Caco-2 (cell line): ENCODE results near the gene ARPC2. TPM values are rescaled to one million over a fixed set of nuclear protein-coding genes. Genes with fewer than 3 reads are reported as not detected.

Experiments used
- BruUV-seq: library from RNA; stranded (reverse); fragments of 400-500 nt; replicated peaks from 2 replicates; lab custom pipeline; 2021; lab: Mats Ljungman, UMichigan
- CTCF ChIA-PET: fragments of 300-600 bp; sonication (Branson Sonifier 250); formaldehyde crosslinking; loops from one replicate; lab custom pipeline; 2022; ENCODE audit warnings: antibody characterized with exemption; lab: Charles Lee
- POLR2A ChIA-PET: fragments of 300-600 bp; sonication (Branson Sonifier 250); formaldehyde crosslinking; loops from one replicate; lab custom pipeline; 2022; ENCODE audit warnings: antibody characterized with exemption; lab: Charles Lee
- DNase-seq, 2 experiments: peaks; one replicate each; pipeline versions ENCODE4 v3.0.0 to v3.0.0-alpha.2; 2020 to 2022
- H3K27me3 ChIP-seq: replicated peaks from 2 replicates; pipeline ENCODE4 v1.6.0; 2011; ENCODE audit warnings: low read length; ENCODE audit not compliant: control insufficient read depth, insufficient read depth
- H3K36me3 ChIP-seq: 2 replicates; pipeline ENCODE4 v1.5.1; 2011; ENCODE audit warnings: low read length; ENCODE audit not compliant: control insufficient read depth, insufficient read depth
- H3K4me1 ChIP-seq: fragments of 250-450 bp; sonication (Bioruptor Pico); 2 replicates; pipeline ENCODE4 v1.5.1; 2020; ENCODE audit warnings: mild to moderate bottlenecking
- H3K4me3 ChIP-seq: 2 replicates; pipeline ENCODE4 v1.5.1; 2011; ENCODE audit warnings: low read depth, mild to moderate bottlenecking, control low read depth, low read length
- H3K9me3 ChIP-seq: fragments of 250-450 bp; sonication (Bioruptor Pico); 2 replicates; pipeline ENCODE4 v1.5.1; 2020; ENCODE audit warnings: mild to moderate bottlenecking, moderate library complexity
- H3K27ac Mint-ChIP-seq: one replicate; pipeline ENCODE4 v1.8.0; 2022; ENCODE audit warnings: mixed read lengths; ENCODE audit not compliant: unreplicated experiment
- H3K27me3 Mint-ChIP-seq: one replicate; pipeline ENCODE4 v1.8.0; 2022; ENCODE audit warnings: mixed read lengths; ENCODE audit not compliant: insufficient read depth, unreplicated experiment
- H3K36me3 Mint-ChIP-seq: one replicate; pipeline ENCODE4 v1.8.0; 2022; ENCODE audit warnings: mild to moderate bottlenecking, mixed read lengths; ENCODE audit not compliant: insufficient read depth, unreplicated experiment
- H3K4me1 Mint-ChIP-seq: one replicate; pipeline ENCODE4 v1.8.0; 2022; ENCODE audit warnings: low read depth, mixed read lengths; ENCODE audit not compliant: unreplicated experiment
- H3K4me3 Mint-ChIP-seq: one replicate; pipeline ENCODE4 v1.8.0; 2022; ENCODE audit warnings: mild to moderate bottlenecking, moderate library complexity, mixed read lengths; ENCODE audit not compliant: unreplicated experiment
- H3K9me3 Mint-ChIP-seq: one replicate; pipeline ENCODE4 v1.8.0; 2022; ENCODE audit warnings: mixed read lengths; ENCODE audit not compliant: unreplicated experiment
- CTCF ChIP-seq, 2 experiments: fragments of 200-600 bp in 1 of 2; IDR thresholded peaks; 1 replicate in 1 of 2; 2 replicates in 1 of 2; pipeline versions ENCODE4 v1.5.1 to v1.8.0; 2011 to 2022; ENCODE audit warnings: antibody characterized with exemption in 1 of 2, control low read depth in 1 of 2, inconsistent platforms in 1 of 2, low read depth in 1 of 2, low read length in 1 of 2, mild to moderate bottlenecking in 1 of 2, moderate library complexity in 1 of 2; ENCODE audit not compliant: insufficient read depth in 1 of 2, severe bottlenecking in 1 of 2, unreplicated experiment in 1 of 2
- intact Hi-C: fragments of 100-400 bp; cut with micrococcal nuclease; formaldehyde crosslinking; loops from one replicate; pipeline ENCODE4 v1.10.0; 2022; ENCODE audit not compliant: unreplicated experiment
- total RNA-seq: library from RNA; stranded (reverse); gene quantifications from 2 replicates; pipeline ENCODE4 v1.2.3, GENCODE V29; 2022

ARPC2 gene
- total RNA-seq, 1 experiment from 2014 or later: 284 TPM

GRCh38 chr2:218264773-218265561 lies 48.0 kb downstream of the ARPC2 start:
- Mint-ChIP-seq H3K9me3 (no peaks in the 10 kb centered on the region), H3K36me3 (peaks cover 55% of the 10 kb centered on the region), H3K27me3 (no peaks in the 10 kb centered on the region), H3K4me3 (no peak overlapping the region), H3K4me1 (peaks cover 5% of the 10 kb centered on the region), H3K27ac (peak overlapping the region; percentile 55)
- Histone ChIP-seq H3K27me3 (no peaks in the 10 kb centered on the region), H3K4me3 (no peak overlapping the region), H3K4me1 (peaks cover 20% of the 10 kb centered on the region), H3K36me3 (peaks cover 6% of the 10 kb centered on the region; the same call in 1 of the 2 replicates), H3K9me3 (no peaks in the 10 kb centered on the region)
- no peak for DNase-seq
- intact Hi-C loops: no loop called here
- TF ChIP-seq CTCF (IDR thresholded peaks at IDR 0.05; ENCODE audit: insufficient read depth in 1 of 2, low read depth in 1 of 2, low read length in 1 of 2, severe bottlenecking in 1 of 2, unreplicated experiment in 1 of 2): no peak
- ChIA-PET CTCF (interaction anchor here (0.6 kb wide), 1 partner anchor 48 kb away, joined by 4 read pairs; no protein-coding TSS in a partner anchor), POLR2A (no interaction called here)
- no TSS peak for BruUV-seq

GRCh38 chr2:218265626-218266025 lies 48.6 kb downstream of the ARPC2 start:
- Mint-ChIP-seq H3K27ac (peak overlapping the region; percentile 55), H3K36me3 (peaks cover 55% of the 10 kb centered on the region), H3K27me3 (no peaks in the 10 kb centered on the region), H3K4me3 (no peak overlapping the region), H3K4me1 (peaks cover 5% of the 10 kb centered on the region), H3K9me3 (no peaks in the 10 kb centered on the region)
- no peaks in the 10 kb centered on the region for H3K27me3 ChIP-seq
- DNase-seq: no peak
- H3K4me1 ChIP-seq: peaks cover 20% of the 10 kb centered on the region
- peaks cover 6% of the 10 kb centered on the region; the same call in 1 of the 2 replicates for H3K36me3 ChIP-seq
- no peak overlapping the region for H3K4me3 ChIP-seq
- BruUV-seq: no TSS peak
- intact Hi-C loops: no loop called here
- no peak for TF ChIP-seq CTCF (IDR thresholded peaks at IDR 0.05; ENCODE audit: insufficient read depth in 1 of 2, low read depth in 1 of 2, low read length in 1 of 2, severe bottlenecking in 1 of 2, unreplicated experiment in 1 of 2)
- ChIA-PET POLR2A (no interaction called here), CTCF (interaction anchor here (0.6 kb wide), 1 partner anchor 47 kb away, joined by 4 read pairs; no protein-coding TSS in a partner anchor)
- no peaks in the 10 kb centered on the region for H3K9me3 ChIP-seq

- BruUV-seq: no TSS peak
- CTCF ChIA-PET: no interaction called here
- H3K4me3 ChIP-seq: no peak overlapping the region
- Mint-ChIP-seq H3K27me3 (no peaks in the 10 kb centered on the region), H3K27ac (peak overlapping the region; percentile 55), H3K36me3 (peaks cover 62% of the 10 kb centered on the region), H3K4me1 (no peaks in the 10 kb centered on the region), H3K9me3 (no peaks in the 10 kb centered on the region), H3K4me3 (no peak overlapping the region)
- no peak for DNase-seq
- no peaks in the 10 kb centered on the region for H3K27me3 ChIP-seq
- POLR2A ChIA-PET: no interaction called here
- peaks cover 20% of the 10 kb centered on the region for H3K4me1 ChIP-seq
- H3K36me3 ChIP-seq: peaks cover 6% of the 10 kb centered on the region; the same call in 1 of the 2 replicates
- no peak for TF ChIP-seq CTCF (IDR thresholded peaks at IDR 0.05; ENCODE audit: insufficient read depth in 1 of 2, low read depth in 1 of 2, low read length in 1 of 2, severe bottlenecking in 1 of 2, unreplicated experiment in 1 of 2)
- intact Hi-C loops: no loop called here
- no peaks in the 10 kb centered on the region for H3K9me3 ChIP-seq
Measured at GRCh38 chr2:218266316-218266979, 49.5 kb downstream of the ARPC2 start.
